Hepatocyte (in vitro differentiated cells): ENCODE results near the gene SPAM1. TPM values are rescaled to one million over a fixed set of nuclear protein-coding genes. Genes with fewer than 3 reads are reported as not detected.

Experiments
- DNase-seq: peaks from one replicate; pipeline ENCODE4 v3.0.0-alpha.2; 2016; ENCODE audit warnings: low spot score
- H2AFZ ChIP-seq: fragments of 200-600 bp; sonication (generic); 2 replicates; pipeline ENCODE4 v1.6.0; 2016; ENCODE audit warnings: antibody characterized with exemption, mild to moderate bottlenecking
- H3K27ac ChIP-seq: fragments of 200-600 bp; sonication (generic); 2 replicates; pipeline ENCODE4 v1.5.1; 2016; ENCODE audit warnings: mild to moderate bottlenecking
- H3K27me3 ChIP-seq: fragments of 200-600 bp; sonication (generic); 2 replicates; pipeline ENCODE4 v1.6.1; 2016
- H3K36me3 ChIP-seq: fragments of 200-600 bp; sonication (generic); replicated peaks from 2 replicates; pipeline ENCODE4 v1.5.1; 2016; ENCODE audit warnings: low read depth; ENCODE audit not compliant: insufficient read depth
- H3K4me1 ChIP-seq: fragments of 200-600 bp; sonication (generic); 2 replicates; pipeline ENCODE4 v1.5.1; 2016; ENCODE audit warnings: mild to moderate bottlenecking, moderate library complexity; ENCODE audit not compliant: insufficient read depth
- H3K4me2 ChIP-seq: fragments of 200-600 bp; sonication (generic); 2 replicates; pipeline ENCODE4 v1.6.0; 2016
- H3K4me3 ChIP-seq: fragments of 200-600 bp; sonication (generic); 2 replicates; pipeline ENCODE4 v1.5.1; 2016; ENCODE audit warnings: mild to moderate bottlenecking
- H3K79me2 ChIP-seq: fragments of 200-600 bp; sonication (generic); 2 replicates; pipeline ENCODE4 v1.6.0; 2017; ENCODE audit warnings: mild to moderate bottlenecking
- H3K9me2 ChIP-seq: fragments of 200-600 bp; sonication (generic); replicated peaks from 2 replicates; pipeline ENCODE4 v1.6.0; 2017; ENCODE audit warnings: mild to moderate bottlenecking; ENCODE audit not compliant: insufficient read depth
- H3K9me3 ChIP-seq: fragments of 200-600 bp; sonication (generic); 2 replicates; pipeline ENCODE4 v1.5.1; 2016; ENCODE audit warnings: low read depth, mild to moderate bottlenecking
- H4K20me1 ChIP-seq: fragments of 200-600 bp; sonication (generic); 2 replicates; pipeline ENCODE4 v1.6.0; 2016; ENCODE audit warnings: mild to moderate bottlenecking; ENCODE audit not compliant: insufficient read depth, poor library complexity, severe bottlenecking
- EZH2 ChIP-seq: fragments of 200-600 bp; sonication (generic); IDR thresholded peaks from 2 replicates; pipeline ENCODE4 v1.6.1; 2016; ENCODE audit warnings: antibody characterized with exemption, mild to moderate bottlenecking, borderline replicate concordance
- EZH2phosphoT487 ChIP-seq: fragments of 200-600 bp; sonication (generic); IDR thresholded peaks from one replicate; pipeline ENCODE4 v1.6.1; 2018; ENCODE audit warnings: antibody characterized with exemption, mild to moderate bottlenecking, low read depth, moderate library complexity; ENCODE audit not compliant: unreplicated experiment, severe bottlenecking
- WGBS: methylation state at CpG from one replicate; pipeline ENCODE4 v1.1.6; 2016; ENCODE audit warnings: low lambda C conversion rate; ENCODE audit errors: missing lambda C conversion rate; 5-methylcytosine and 5-hydroxymethylcytosine counted together
- polyA plus RNA-seq: library from polyadenylated mRNA; unstranded; fragments of >200 nt; fragmentation: Nextera tagmentation; extraction: Ambion mirVana; gene quantifications from 2 replicates; pipeline ENCODE4 v1.2.1, GENCODE V29; 2016
- total RNA-seq: library from RNA; depleted of rRNA; stranded (reverse); fragments of >200 nt; gene quantifications from 2 replicates; pipeline ENCODE4 v1.2.3, GENCODE V29; 2014
- TF ChIP-seq, protein P1 (sequence below): fragments of 200-600 bp; sonication (generic); IDR thresholded peaks from 2 replicates; pipeline ENCODE4 v1.5.1; 2016; ENCODE audit warnings: antibody characterized with exemption, mild to moderate bottlenecking; ENCODE audit not compliant: poor library complexity

The SPAM1 gene
- total and polyA plus RNA-seq, 2 experiments from 2014 or later = not detected

GRCh38 chr7:123972831-123973230 lies 47.8 kb downstream of the SPAM1 start:
- Histone ChIP-seq H3K9me2 (no peaks in the 10 kb centered on the region), H3K27ac (no peak overlapping the region), H3K9me3 (no peaks in the 10 kb centered on the region), H4K20me1 (no peaks in the 10 kb centered on the region), H3K27me3 (no peaks in the 10 kb centered on the region), H2AFZ (no peak overlapping the region), H3K79me2 (no peaks in the 10 kb centered on the region), H3K4me3 (no peak overlapping the region), H3K36me3 (no peaks in the 10 kb centered on the region), H3K4me1 (no peaks in the 10 kb centered on the region), H3K4me2 (no peak overlapping the region)
- TF ChIP-seq, protein P1, sequence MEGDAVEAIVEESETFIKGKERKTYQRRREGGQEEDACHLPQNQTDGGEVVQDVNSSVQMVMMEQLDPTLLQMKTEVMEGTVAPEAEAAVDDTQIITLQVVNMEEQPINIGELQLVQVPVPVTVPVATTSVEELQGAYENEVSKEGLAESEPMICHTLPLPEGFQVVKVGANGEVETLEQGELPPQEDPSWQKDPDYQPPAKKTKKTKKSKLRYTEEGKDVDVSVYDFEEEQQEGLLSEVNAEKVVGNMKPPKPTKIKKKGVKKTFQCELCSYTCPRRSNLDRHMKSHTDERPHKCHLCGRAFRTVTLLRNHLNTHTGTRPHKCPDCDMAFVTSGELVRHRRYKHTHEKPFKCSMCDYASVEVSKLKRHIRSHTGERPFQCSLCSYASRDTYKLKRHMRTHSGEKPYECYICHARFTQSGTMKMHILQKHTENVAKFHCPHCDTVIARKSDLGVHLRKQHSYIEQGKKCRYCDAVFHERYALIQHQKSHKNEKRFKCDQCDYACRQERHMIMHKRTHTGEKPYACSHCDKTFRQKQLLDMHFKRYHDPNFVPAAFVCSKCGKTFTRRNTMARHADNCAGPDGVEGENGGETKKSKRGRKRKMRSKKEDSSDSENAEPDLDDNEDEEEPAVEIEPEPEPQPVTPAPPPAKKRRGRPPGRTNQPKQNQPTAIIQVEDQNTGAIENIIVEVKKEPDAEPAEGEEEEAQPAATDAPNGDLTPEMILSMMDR = no peak
- TF ChIP-seq EZH2 = no peak
- 82% methylated on average over 1 of the region's 1 CpG for WGBS
- DNase-seq = no peak

DNA sequence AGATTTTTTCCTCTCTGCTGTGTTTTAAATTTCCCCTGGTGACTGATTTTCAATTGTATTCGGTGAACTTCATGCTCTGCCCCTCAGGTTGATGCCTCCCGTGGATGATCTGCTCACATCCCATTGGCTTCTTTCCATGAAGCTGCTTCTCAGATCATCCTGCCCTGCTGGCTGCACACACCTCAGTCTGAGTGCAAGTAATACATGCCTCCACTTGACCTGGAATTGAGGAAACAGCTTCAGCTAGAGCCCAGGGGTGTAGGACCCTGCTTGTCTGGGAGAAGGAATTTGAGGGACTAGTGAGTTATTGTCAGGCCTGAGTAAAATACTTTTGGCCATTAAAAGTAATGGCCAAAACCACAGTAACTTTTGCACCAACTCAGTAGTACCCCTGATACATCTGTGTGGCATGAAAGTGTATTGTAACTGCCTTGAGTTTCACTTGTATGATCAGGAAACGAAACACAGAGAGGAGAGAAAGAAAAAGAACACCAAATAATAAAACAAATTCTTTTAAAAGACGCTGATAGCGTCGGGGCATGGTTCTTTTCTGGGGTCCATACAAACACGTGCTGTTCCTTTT lies 49.4 kb downstream of the SPAM1 start:
- Histone ChIP-seq H4K20me1 (no peaks in the 10 kb centered on the region), H3K9me2 (no peaks in the 10 kb centered on the region), H3K4me2 (no peak overlapping the region), H3K36me3 (no peaks in the 10 kb centered on the region), H2AFZ (no peak overlapping the region), H3K4me3 (no peak overlapping the region), H3K79me2 (no peaks in the 10 kb centered on the region), H3K27ac (no peak overlapping the region), H3K9me3 (no peaks in the 10 kb centered on the region), H3K27me3 (no peaks in the 10 kb centered on the region), H3K4me1 (no peaks in the 10 kb centered on the region)
- TF ChIP-seq, protein P1 = no peak
- no peak for TF ChIP-seq EZH2phosphoT487
- TF ChIP-seq EZH2 = no peak
- WGBS = 84% methylated on average over 7 of the region's 7 CpGs
- no peak for DNase-seq

- no peaks in the 10 kb centered on the region for H3K9me3 ChIP-seq
- no peak overlapping the region for H3K27ac ChIP-seq
- no peaks in the 10 kb centered on the region for H3K36me3 ChIP-seq
- H2AFZ ChIP-seq = no peak overlapping the region
- no peaks in the 10 kb centered on the region for H4K20me1 ChIP-seq
- H3K4me3 ChIP-seq = no peak overlapping the region
- no peak overlapping the region for H3K4me2 ChIP-seq
- TF ChIP-seq, protein P1 = no peak
- no peak for TF ChIP-seq EZH2
- no peak for TF ChIP-seq EZH2phosphoT487
- no peaks in the 10 kb centered on the region for H3K9me2 ChIP-seq
- no peak for DNase-seq
- no peaks in the 10 kb centered on the region for H3K79me2 ChIP-seq
- H3K27me3 ChIP-seq = no peaks in the 10 kb centered on the region
- no peaks in the 10 kb centered on the region for H3K4me1 ChIP-seq
Measured at GRCh38 chr7:123975084-123975483, 50.0 kb downstream of the SPAM1 start.

DNA sequence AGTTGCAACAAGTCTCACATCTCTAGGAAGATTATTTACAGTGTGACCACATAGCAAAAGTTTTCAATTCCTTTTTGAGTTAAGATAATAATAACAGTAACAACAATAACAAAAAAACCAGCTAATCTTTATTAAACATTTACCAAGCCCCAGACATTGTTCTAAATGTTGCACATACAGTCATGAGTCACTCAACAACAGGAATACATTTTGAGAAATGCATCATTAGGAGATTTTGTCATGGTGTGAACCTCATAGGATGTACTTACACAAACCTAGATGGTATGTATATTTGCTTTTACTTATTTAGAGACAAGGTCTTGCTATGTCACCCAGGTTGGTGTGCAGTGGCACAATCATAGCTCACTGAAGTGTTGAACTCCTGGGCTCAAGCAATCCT lies 52.0 kb downstream of the SPAM1 start:
- H3K27ac ChIP-seq = no peak overlapping the region
- H3K4me3 ChIP-seq = no peak overlapping the region
- no peak overlapping the region for H3K4me2 ChIP-seq
- no peaks in the 10 kb centered on the region for H3K4me1 ChIP-seq
- H2AFZ ChIP-seq = no peak overlapping the region
- no peaks in the 10 kb centered on the region for H3K27me3 ChIP-seq
- DNase-seq = no peak
- TF ChIP-seq EZH2 (no peak), EZH2phosphoT487 (no peak)
- TF ChIP-seq, protein P1 = no peak
- H4K20me1 ChIP-seq = no peaks in the 10 kb centered on the region
- H3K9me2 ChIP-seq = no peaks in the 10 kb centered on the region
- no peaks in the 10 kb centered on the region for H3K9me3 ChIP-seq
- no peaks in the 10 kb centered on the region for H3K79me2 ChIP-seq
- no peaks in the 10 kb centered on the region for H3K36me3 ChIP-seq
